GM19099 (cell line): Measurements from ENCODE around the gene RBM34.

Experiments used
- POLR2A ChIP-seq: IDR thresholded peaks from 3 replicates; pipeline ENCODE4 v1.6.1; 2011; ENCODE audit warnings: low read depth; ENCODE audit not compliant: insufficient read length; ENCODE audit errors: extremely low read depth

RBM34 gene, protein sequence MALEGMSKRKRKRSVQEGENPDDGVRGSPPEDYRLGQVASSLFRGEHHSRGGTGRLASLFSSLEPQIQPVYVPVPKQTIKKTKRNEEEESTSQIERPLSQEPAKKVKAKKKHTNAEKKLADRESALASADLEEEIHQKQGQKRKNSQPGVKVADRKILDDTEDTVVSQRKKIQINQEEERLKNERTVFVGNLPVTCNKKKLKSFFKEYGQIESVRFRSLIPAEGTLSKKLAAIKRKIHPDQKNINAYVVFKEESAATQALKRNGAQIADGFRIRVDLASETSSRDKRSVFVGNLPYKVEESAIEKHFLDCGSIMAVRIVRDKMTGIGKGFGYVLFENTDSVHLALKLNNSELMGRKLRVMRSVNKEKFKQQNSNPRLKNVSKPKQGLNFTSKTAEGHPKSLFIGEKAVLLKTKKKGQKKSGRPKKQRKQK

GRCh38 chr1:235160957-235161684 is at the start of gene RBM34:
RBM34 (minus strand) TSS chr1:235161250; CDS start chr1:235161226, 24 bp downstream.
- peak; percentile 98 for TF ChIP-seq POLR2A

- TF ChIP-seq POLR2A: no peak
Measured at GRCh38 chr1:235207209-235207565, 46.1 kb upstream of the RBM34 start.

GRCh38 chr1:235206533-235207208 is 45.6 kb upstream of the RBM34 start:
- no peak for TF ChIP-seq POLR2A

DNA sequence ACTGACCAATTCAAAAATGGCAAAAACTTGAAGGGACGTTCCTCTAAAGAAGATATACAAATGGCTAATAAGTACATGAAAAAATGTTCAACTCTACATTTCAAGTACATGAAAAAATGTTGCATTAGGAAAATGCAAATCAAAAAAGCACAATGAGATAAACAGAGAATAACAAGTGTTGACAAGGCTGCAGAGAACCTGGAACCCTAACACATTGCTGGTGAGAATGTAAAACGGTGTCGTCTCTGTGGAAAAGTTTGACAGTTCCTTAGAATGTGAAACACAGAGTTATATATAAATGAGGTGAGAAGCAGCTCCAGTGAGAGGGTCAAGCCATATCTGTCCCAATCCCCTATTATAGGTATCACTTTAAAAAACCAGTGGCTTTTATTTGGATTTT is 44.6 kb upstream of the RBM34 start:
- TF ChIP-seq POLR2A: no peak

- TF ChIP-seq POLR2A: no peak
Measured at GRCh38 chr1:235203428-235203827, 42.4 kb upstream of the RBM34 start.

GRCh38 chr1:235199441-235199840 is 38.4 kb upstream of the RBM34 start:
- TF ChIP-seq POLR2A: no peak

DNA sequence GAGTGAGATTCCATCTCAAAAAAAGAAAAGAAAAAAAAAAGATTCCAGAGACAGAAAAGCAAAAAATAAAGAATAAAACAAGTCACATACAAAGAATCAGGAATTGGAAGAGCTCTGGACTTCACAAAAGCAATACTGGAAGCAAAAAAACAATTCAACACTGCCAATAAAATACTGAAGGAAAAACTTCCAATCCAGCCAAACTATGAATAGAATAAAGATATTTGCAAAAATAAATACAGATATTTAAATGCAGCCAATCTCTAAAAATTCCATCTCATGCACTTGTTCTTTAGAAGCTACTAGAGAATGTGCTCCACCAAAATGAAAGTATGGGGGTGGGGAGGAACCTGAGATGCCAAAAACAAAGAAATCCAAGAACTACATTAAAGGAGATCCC is 29.4 kb upstream of the RBM34 start:
- TF ChIP-seq POLR2A: no peak

- no peak for TF ChIP-seq POLR2A
Measured at GRCh38 chr1:235187316-235187715, 26.3 kb upstream of the RBM34 start.

GRCh38 chr1:235181561-235182245 is 20.7 kb upstream of the RBM34 start:
- TF ChIP-seq POLR2A: no peak

- no peak for TF ChIP-seq POLR2A
Measured at GRCh38 chr1:235180916-235181460, 19.9 kb upstream of the RBM34 start.

GRCh38 chr1:235176486-235176885 is 15.4 kb upstream of the RBM34 start:
- TF ChIP-seq POLR2A: no peak

GRCh38 chr1:235169986-235170385 is 8.9 kb upstream of the RBM34 start:
- no peak for TF ChIP-seq POLR2A

DNA sequence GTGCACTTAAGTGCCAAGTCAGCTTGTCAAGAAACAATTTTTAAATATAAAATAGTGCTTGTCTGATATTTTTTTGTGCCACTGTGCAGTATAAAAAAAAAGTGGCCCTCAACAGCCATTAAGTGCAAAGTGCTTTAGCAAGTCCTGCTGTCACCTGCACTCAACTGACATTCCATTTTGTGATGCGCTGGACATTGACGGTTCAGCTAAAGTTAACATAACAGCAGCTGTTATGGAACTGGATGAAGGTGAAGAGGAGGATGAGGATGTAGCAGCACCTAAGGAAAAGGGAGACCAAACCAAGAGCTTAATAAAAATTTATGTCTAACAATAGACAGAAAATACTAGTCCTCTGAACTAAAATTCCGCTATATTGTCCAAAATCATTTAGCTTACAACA is 7.3 kb upstream of the RBM34 start:
- TF ChIP-seq POLR2A: no peak

- TF ChIP-seq POLR2A: no peak
Measured at GRCh38 chr1:235161685-235162327, 756 bp upstream of the RBM34 start.

DNA sequence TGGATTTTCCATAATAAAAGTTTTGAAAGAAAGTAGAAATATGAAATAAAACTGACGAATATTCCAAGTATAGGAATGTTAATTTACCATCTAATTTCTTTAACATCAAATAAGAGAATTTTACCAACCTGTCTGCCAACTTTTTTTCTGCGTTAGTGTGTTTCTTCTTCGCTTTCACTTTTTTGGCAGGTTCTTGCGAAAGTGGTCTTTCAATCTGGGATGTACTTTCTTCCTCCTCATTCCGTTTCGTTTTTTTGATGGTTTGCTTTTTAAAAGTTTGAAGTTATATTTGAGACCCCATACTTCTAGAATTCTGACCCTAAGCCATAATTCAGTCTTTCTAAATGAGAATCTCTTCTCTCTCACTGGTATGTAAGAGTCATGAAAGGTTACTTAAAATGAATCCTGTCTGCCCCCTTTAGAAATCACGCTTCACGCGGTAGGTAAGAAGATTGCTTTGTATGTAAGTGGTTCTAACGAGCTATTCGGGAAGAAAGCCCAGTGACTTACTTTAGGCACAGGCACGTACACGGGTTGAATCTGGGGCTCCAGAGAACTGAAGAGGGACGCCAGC is 580 bp downstream of the RBM34 start:
- no peak for TF ChIP-seq POLR2A

DNA sequence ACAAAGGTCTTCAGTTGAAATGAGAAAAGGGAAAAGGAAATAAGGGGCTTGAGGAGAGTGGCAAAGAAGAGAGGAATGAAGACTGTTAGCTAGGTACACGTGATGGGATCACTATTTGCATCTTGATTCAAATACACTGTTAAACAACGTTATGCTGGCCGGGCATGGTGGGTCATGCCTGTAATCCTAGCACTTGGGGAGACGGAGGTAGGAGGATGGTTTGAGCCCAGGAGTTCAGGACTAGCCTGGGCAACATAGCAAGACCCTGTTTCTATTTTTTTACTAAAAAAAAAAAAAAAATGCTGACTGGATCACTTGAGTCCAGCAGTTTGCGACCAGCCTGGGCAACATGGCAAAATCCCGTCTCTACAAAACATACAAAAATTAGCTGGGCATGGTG is 2.4 kb downstream of the RBM34 start:
- no peak for TF ChIP-seq POLR2A
